MM.1S (cell line): ENCODE measurements around the gene CHST9.

Source experiments
- DNase-seq: peaks from one replicate; pipeline ENCODE4 v3.0.0-alpha.2; 2015
- H2AFZ ChIP-seq: fragments of 300-600 bp; sonication (generic); 2 replicates; pipeline ENCODE4 v1.6.0; 2016; ENCODE audit warnings: antibody characterized with exemption, low read length
- H3F3A ChIP-seq: fragments of 300-600 bp; sonication (generic); 2 replicates; pipeline ENCODE4 v1.6.1; 2016; ENCODE audit warnings: mild to moderate bottlenecking, antibody characterized with exemption, low read length, moderate library complexity, mixed read lengths; ENCODE audit not compliant: insufficient read depth
- H3K27ac ChIP-seq: fragments of 300-600 bp; sonication (generic); 2 replicates; pipeline ENCODE4 v1.5.1; 2016; ENCODE audit warnings: mild to moderate bottlenecking, low read length
- H3K27me3 ChIP-seq: fragments of 300-600 bp; sonication (generic); replicated peaks from 2 replicates; pipeline ENCODE4 v1.6.0; 2016; ENCODE audit warnings: low read length; ENCODE audit not compliant: insufficient read depth
- H3K36me3 ChIP-seq: fragments of 300-600 bp; sonication (generic); replicated peaks from 2 replicates; pipeline ENCODE4 v1.6.1; 2016; ENCODE audit warnings: mild to moderate bottlenecking, low read length, mixed read lengths; ENCODE audit not compliant: insufficient read depth
- H3K4me1 ChIP-seq: fragments of 300-600 bp; sonication (generic); 2 replicates; pipeline ENCODE4 v1.6.1; 2016; ENCODE audit warnings: low read length, mixed read lengths
- H3K4me2 ChIP-seq: fragments of 300-600 bp; sonication (generic); 2 replicates; pipeline ENCODE4 v1.6.0; 2016; ENCODE audit warnings: low read depth, low read length
- H3K4me3 ChIP-seq: fragments of 300-600 bp; sonication (generic); 2 replicates; pipeline ENCODE4 v1.5.1; 2016; ENCODE audit warnings: low read length, mixed read lengths
- H3K79me2 ChIP-seq: fragments of 300-600 bp; sonication (generic); 2 replicates; pipeline ENCODE4 v1.6.1; 2016; ENCODE audit warnings: mixed run types, low read length, mixed read lengths
- H3K9ac ChIP-seq: fragments of 300-600 bp; sonication (generic); 2 replicates; pipeline ENCODE4 v1.6.1; 2016; ENCODE audit warnings: low read length, mixed read lengths
- H3K9me2 ChIP-seq: fragments of 300-600 bp; sonication (generic); replicated peaks from 2 replicates; pipeline ENCODE4 v1.6.1; 2016; ENCODE audit warnings: mild to moderate bottlenecking, low read length, mixed read lengths; ENCODE audit not compliant: insufficient read depth
- H3K9me3 ChIP-seq: fragments of 300-600 bp; sonication (generic); replicated peaks from 2 replicates; pipeline ENCODE4 v1.6.1; 2016; ENCODE audit warnings: mild to moderate bottlenecking, low read length, mixed read lengths; ENCODE audit not compliant: insufficient read depth
- H4K20me1 ChIP-seq: fragments of 300-600 bp; sonication (generic); 2 replicates; pipeline ENCODE4 v1.6.1; 2016; ENCODE audit warnings: mild to moderate bottlenecking, low read length, moderate library complexity, mixed read lengths; ENCODE audit not compliant: insufficient read depth
- CTCF ChIP-seq: fragments of 300-600 bp; sonication (generic); IDR thresholded peaks from 2 replicates; pipeline ENCODE4 v1.5.1; 2016; ENCODE audit warnings: antibody characterized with exemption, low read length, mixed read lengths
- EZH2 ChIP-seq: fragments of 300-600 bp; sonication (generic); optimal IDR thresholded peaks from 2 replicates; pipeline ENCODE3; 2017; ENCODE audit warnings: low read depth, mild to moderate bottlenecking, antibody characterized with exemption, low read length, mixed read lengths
- EZH2phosphoT487 ChIP-seq: fragments of 300-600 bp; sonication (generic); IDR thresholded peaks from 2 replicates; pipeline ENCODE4 v1.6.1; 2018; ENCODE audit warnings: antibody characterized with exemption, low read length

CHST9 gene

DNA sequence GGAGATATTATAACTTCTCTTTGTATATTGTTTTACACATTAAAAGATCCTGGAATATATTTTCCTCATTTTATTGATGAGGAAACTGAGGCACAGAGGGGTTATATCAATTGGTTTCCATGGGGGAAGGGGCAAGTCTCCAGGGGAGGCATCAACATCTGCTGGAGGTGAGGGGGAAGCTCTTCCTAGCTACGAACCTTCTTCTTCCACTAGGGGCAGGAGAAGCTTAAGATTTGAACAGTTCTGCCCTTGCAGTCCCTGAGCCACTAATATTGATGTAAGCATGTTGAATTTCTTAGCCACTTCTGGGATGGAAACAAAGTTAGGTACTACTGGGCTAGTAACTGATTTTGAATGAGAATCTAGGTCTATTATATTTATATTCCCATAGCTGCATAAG lies 179.5 kb downstream of the CHST9 start:
- peak; percentile 38 for DNase-seq

DNA sequence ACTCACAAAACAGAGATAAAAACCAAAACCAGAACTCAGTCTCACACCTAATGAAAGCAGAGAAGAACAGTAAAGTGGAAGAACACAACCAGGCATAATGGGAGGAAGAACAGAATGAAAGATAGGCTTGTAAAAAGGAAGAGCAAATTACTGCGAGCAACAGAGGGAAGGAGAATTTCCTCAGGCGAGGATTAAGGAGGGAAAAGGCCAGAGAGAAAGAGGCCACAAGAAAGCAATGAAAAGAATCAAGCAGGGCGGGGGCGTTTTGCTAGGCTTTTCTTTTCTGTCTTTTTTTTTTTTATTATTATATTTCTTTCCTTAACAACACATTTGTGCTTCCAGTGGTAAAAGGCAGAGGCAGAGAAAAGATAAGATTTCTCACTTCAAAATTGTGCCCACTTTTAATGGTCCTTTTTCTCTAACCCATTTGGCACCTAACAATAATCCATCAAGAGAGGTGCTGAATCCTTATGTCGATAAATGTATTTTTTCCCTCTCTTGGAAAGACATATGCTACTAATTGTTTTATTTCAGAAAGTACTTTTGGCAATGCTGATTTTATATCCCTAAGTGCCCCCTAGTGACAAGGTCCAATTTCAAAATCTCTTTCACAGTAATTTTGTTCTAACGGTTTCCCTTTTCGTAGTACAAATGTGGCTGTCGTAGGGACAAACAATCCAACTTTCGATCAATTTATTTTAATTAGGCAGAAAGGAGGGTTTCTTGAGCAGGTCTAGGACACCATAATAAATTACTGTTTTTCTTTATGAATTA lies 180.9 kb downstream of the CHST9 start:
- Histone ChIP-seq H3K9me3 (no peaks in the 10 kb centered on the region), H3K4me3 (no peak overlapping the region), H3K9me2 (no peaks in the 10 kb centered on the region), H3F3A (no peaks in the 10 kb centered on the region), H4K20me1 (no peaks in the 10 kb centered on the region), H3K36me3 (no peaks in the 10 kb centered on the region), H2AFZ (no peak overlapping the region), H3K79me2 (no peaks in the 10 kb centered on the region), H3K27me3 (no peaks in the 10 kb centered on the region), H3K4me2 (no peak overlapping the region), H3K27ac (no peak overlapping the region), H3K4me1 (no peaks in the 10 kb centered on the region), H3K9ac (no peak overlapping the region)
- no peak for DNase-seq
- TF ChIP-seq CTCF: peak; percentile 36
- TF ChIP-seq EZH2phosphoT487: no peak
- no peak for TF ChIP-seq EZH2

More for the DNA sequence above, 179.5 kb downstream of the CHST9 start:
- Histone ChIP-seq H3K9ac (no peak overlapping the region), H3K9me3 (no peaks in the 10 kb centered on the region), H3K4me1 (no peaks in the 10 kb centered on the region), H3K79me2 (no peaks in the 10 kb centered on the region), H2AFZ (no peak overlapping the region), H4K20me1 (no peaks in the 10 kb centered on the region), H3K27ac (no peak overlapping the region), H3K4me3 (no peak overlapping the region), H3K36me3 (no peaks in the 10 kb centered on the region), H3F3A (no peaks in the 10 kb centered on the region), H3K27me3 (no peaks in the 10 kb centered on the region), H3K4me2 (no peak overlapping the region), H3K9me2 (no peaks in the 10 kb centered on the region)
- TF ChIP-seq CTCF: peak; percentile 43
- TF ChIP-seq EZH2: no peak
- no peak for TF ChIP-seq EZH2phosphoT487

DNA sequence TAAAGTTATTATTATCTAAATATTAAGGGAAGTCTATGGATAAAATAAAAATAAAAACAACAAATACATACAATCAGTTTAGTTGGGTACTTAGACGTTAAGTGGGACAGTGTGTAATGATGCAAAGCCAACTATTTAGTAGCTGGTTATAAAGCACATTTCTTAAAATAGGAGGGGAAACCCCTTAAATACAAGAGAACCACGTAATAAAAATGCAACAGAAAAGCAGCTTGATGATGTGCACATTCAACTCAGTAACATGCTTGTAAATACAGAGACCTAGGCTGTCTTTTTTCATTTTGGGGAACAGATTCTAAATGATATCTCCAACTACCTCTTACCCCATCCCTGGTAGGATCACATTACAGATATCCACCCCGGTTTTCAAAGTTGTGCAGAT lies 185.3 kb downstream of the CHST9 start:
- H3K27ac ChIP-seq: no peak overlapping the region
- H3K4me2 ChIP-seq: no peak overlapping the region
- H3K4me1 ChIP-seq: no peaks in the 10 kb centered on the region
- H2AFZ ChIP-seq: no peak overlapping the region
- no peak overlapping the region for H3K9ac ChIP-seq
- TF ChIP-seq EZH2phosphoT487 (no peak), CTCF (no peak), EZH2 (no peak)
- no peaks in the 10 kb centered on the region for H3K27me3 ChIP-seq
- H3F3A ChIP-seq: no peaks in the 10 kb centered on the region
- no peak overlapping the region for H3K4me3 ChIP-seq
- H3K9me3 ChIP-seq: no peaks in the 10 kb centered on the region
- no peaks in the 10 kb centered on the region for H4K20me1 ChIP-seq
- no peak for DNase-seq
- no peaks in the 10 kb centered on the region for H3K36me3 ChIP-seq
- no peaks in the 10 kb centered on the region for H3K79me2 ChIP-seq
- no peaks in the 10 kb centered on the region for H3K9me2 ChIP-seq
